Gastroesophageal sphincter (tissue), 3 donors: Measurements from ENCODE around the gene PRTG.

Source experiments
- CTCF ChIP-seq, 4 experiments: fragments of 200-600 bp in 2 of 4; fragments of 450-650 bp in 2 of 4; sonication (generic) in 1 of 4; IDR thresholded peaks; one replicate each; pipeline ENCODE4 v1.5.1; 2017 to 2019; ENCODE audit warnings: antibody characterized with exemption in 4 of 4, mild to moderate bottlenecking in 2 of 4, moderate library complexity in 2 of 4
- POLR2A ChIP-seq, 2 donors: fragments of 450-650 bp; IDR thresholded peaks; one replicate each; pipeline ENCODE4 v1.6.1; 2017; ENCODE audit warnings: antibody characterized with exemption in 2 of 2, mild to moderate bottlenecking in 2 of 2, moderate library complexity in 1 of 2
- POLR2AphosphoS5 ChIP-seq: sonication (generic); formaldehyde crosslinking; IDR thresholded peaks from one replicate; pipeline ENCODE4 v1.6.1; 2017; ENCODE audit warnings: antibody characterized with exemption

GRCh38 chr15:55573224-55573623 is 169.7 kb downstream of the PRTG start:
- TF ChIP-seq POLR2A (IDR thresholded peaks at IDR 0.05), result no peak
- no peak for TF ChIP-seq CTCF (IDR thresholded peaks at IDR 0.05)
- TF ChIP-seq POLR2AphosphoS5, result no peak
